GM21737 (cell line): ENCODE results near the gene BCL7B.
"Not testable (repeated sequence)": the region's sequence is repeated elsewhere in the genome, so short reads cannot be mapped to it uniquely, and the experiment has no call there.

Source experiments
- ATAC-seq: cut with Tn5 transposase; IDR thresholded peaks from one replicate; pipeline ENCODE4 v1.9.1; 2021; ENCODE audit warnings: mild to moderate bottlenecking, moderate library complexity; ENCODE audit not compliant: unreplicated experiment

BCL7B gene

DNA sequence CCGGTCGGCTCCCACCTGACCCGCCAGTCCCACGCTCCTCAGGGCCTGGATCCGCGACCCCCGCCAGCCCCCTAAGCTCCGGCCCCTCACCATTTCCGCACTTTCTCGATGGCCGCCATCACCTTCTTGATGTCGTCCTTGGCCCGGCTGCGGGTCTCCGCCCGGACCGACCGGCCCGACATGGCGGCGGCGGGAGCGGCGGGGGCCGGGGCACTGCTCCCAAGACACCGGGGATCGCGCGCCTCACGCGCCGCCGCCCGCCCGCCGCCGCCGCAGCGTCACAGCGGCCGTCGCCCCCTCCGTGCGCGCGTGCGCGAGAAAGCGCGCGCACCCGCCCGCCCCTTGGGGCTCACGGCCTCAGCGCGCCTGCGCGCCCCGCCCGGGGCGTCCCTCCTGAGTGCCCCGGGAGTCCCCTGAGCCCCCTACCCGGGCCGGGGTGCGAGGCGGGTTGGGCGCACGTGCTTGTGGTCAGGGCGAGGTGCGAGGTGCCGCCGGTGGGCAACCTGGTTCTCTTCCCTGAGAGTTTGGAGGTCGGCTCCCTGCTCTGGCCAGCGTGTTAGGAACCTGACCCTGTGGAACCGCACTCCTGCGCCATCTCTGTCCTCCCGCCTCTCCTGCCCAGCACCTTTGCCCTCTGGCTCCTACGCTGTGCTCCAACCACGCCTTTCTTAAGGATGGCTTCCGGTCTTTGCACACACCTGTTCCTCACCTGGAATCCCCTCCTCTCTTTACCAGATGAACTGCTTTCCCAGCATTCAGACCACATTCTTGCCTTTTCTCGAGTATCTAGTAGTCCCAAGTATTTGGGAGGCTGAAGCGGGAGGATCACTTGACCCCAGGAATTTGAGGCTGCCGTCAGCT, at the start of gene BCL7B:
BCL7B (minus strand) TSS at position 294 of the 861 bp plus-strand sequence; CDS start at position 182, 112 bp downstream.
- peak; percentile 41 for ATAC-seq

DNA sequence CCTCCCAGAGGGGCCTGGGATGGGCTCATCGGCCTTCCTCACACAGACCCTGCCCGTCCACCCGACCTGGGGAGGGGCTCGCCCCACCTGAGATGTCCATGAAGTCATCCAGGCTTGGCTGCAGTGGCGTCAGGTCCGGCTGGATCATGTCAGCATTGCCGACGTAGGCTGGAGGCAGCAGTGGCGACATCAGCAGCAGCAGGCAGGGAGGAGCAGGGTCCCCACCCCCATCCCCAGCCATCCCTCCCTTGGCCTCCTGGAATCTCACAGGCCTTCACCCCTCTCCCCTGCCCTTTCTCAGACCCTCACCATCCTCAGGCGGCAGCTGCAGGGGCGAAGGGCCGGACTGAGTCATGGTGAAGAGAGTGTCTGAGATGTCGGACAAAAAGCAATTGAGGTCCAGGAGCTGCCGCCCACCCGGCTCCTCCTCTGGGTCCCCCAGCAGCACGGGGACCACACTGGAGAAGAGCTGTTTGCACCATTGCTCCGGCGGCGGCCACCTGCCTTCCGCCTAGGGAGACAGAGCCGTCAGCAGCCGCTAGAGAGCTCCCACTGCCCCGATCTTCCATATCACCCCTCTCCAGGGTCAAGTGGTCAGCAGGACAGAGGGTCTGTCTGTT, 48.2 kb upstream of the BCL7B start:
- no peak for ATAC-seq

DNA sequence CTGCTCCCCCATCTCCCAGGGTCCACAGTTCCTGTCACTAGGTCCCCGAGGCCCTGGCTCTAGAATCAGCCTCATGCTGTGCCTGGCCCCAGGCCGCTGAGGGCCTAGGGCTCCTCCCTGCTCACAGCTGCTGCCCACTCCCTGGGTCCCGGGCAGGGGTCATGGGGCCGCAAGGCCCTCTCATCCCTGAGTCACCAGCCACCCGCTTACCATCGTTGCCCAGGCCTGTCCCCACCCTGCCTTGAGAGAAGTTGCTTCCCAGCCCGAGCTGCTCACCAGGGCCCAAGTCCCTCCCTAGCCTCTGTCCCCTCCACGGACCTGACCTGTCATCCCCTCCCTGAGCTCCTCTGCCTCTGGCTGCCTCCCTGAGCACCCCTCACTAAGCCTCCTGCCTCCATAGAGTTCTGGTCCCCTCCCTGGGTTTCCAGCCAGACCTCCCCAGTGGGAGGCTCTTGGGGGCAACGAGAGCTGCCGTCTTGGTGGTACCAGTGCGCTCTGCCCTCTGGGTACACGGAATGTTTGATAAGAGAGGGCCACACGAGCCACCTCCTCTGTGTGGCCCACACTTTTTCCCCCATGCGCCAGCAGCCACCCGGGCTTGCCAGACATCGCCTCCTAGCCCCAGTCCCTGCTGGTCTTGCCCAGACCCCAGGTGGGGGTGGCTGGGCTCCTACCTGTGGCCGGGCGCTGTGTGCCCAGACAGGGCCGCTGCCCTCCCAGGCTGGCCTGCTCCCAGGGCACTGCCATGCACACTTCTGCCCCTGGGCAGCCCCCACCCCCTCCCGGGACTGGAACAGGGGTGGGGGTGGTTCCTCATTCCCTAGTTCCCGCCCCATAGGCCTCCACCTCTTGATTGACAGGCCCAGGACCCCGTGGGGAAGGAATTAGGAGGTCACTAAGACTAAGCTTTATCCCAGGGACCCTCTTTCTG, 45.5 kb upstream of the BCL7B start:
- ATAC-seq = no peak

DNA sequence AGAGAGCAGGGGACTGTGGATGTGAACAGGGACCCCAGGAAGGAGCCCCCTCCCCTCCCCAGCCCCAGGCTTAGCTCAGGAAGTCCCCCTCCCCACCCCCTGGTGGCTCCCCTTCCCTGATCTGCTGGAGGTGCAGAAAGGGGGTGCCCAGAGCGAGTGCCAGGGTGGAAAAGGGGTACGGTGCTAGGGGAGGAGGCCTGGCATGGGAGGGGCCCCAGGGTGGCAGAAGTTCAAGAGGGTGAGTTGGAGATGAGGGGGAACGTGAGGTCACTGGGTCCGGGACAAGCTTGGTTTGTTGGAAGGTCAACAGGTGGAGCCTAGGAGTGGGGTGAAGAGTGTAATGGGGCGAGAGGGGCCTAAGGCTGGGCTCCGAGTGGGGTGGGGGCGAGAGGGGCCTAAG, 42.4 kb upstream of the BCL7B start:
- no peak for ATAC-seq

DNA sequence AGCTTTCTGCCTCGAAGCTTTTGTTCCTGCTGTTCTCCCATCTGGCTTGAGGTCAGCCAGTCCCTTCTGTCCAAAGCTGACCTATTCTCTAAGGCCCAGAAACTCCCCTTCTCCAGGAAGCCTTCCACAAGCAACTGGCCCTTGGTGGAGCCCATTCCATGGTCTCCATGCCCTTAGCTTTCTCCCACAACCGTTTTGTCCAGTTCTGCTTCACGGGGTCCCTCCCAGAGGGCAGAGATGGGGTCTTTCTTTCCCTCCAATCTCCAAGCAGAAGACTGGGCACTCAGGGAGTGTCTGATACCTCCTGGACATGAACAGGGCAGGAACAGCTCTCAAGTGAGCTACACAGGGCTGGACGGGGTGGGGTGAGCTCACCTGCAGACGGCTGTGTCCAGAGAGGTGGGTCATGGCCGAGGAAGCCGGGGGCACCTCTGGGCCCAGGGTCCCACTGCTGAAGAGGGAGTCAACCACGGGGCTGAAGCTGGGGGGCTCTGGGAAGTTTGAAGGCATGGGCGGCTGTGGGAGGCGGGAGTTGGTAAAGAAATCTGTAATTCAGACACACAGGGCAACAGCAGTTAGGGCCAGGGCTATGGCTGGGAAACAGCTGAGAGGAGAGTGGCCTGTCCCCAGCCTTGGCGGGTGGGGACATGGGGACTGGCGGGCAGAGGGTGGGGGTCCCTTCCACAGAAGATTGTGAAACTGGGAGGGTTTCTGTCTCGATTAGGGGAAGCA, 41.8 kb upstream of the BCL7B start:
- no peak for ATAC-seq

DNA sequence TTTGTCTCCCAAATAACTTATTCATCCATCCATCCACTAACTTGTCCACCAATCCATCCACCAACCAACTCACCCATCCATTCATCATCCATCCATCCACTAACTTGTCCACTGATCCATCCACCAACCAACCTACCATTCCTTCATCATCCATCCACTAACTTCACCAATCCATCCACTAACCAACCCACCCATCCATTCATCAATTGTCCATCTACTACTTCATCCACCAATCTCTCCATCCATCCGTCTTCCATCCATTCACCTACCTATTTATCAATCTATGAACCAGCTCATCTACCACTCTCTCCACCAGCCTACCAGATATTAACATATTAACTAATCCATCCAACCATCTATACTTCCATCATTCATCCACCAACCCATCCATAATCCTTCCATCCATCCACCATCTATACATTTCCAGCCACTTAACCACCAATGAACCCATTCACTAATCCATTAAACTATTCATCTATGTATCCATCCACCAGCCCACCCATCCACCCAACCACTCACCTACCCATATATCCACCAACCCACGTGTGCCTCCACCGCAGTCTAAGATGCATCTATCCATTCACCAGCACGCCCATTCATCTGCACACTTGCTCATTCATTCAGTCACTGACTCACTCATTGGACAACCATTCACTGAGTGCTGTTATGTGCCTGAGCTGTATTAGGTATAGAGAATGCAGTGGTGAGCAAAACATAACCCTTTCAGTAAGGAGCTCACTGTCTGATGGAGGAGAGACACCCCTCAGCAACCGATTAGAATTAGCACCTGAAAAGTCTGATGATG, 40.7 kb upstream of the BCL7B start:
- no peak for ATAC-seq

DNA sequence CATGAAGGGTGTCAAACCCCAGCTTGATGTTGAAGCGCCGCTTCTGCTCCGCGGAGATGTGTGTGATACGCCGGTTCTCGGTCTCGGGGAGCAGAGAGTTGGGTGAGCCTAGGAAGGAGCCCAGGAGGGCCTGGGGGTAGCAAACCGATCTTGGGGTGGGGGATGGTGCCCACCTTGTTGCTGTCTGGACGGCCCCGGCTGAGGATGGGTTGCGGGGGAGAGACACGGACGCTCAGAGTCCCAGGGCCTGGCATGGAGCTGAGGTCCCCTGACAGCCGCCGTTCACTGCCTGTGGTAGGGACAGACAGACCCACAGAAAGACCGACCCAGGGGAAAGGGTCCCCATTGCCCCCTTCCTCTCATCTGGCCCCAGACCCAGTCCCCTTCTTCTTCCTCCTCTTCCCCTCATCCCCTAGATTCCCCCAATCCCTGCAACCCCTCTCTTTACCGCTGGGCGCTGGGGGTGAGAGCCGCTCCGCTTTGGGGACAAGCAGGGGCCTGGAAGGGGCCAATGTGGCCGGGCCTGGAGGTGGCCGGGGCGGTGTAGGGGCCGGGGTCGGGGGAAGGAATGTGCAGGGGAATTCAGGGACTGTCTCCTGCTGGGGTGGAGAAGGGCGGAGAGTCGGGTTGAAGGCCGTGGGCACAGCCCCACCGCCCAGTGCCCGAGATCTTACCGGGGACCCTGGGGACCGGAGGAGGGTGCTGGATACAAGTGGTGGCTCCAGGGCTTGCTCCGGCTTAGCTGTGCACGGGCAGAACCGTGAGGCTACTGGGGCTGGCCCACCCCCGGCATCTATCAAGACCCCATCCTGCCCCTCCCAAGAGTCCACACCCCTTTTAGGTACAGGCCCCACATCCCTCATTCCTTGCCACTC, 38.9 kb upstream of the BCL7B start:
- no peak for ATAC-seq

DNA sequence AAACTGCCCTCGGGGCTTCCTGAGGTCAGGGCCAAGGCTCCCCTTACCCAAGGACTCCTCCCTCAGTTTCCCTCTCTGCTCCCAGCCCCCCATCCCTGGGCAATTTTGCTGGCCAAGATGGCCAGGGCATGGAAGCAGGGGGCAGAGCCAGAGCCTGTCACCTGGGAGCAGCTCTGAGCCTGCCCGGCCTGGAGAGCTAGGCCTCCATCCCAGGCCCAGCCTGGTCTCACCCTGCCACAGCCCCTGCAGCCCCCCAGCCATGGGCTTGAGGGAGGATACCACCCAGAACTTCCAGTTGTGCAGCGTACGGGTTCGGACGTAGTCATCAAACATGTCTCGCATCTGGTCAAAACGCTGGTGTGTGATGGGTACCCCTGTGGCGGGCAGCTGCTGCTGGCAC, 37.9 kb upstream of the BCL7B start:
- ATAC-seq = no peak

DNA sequence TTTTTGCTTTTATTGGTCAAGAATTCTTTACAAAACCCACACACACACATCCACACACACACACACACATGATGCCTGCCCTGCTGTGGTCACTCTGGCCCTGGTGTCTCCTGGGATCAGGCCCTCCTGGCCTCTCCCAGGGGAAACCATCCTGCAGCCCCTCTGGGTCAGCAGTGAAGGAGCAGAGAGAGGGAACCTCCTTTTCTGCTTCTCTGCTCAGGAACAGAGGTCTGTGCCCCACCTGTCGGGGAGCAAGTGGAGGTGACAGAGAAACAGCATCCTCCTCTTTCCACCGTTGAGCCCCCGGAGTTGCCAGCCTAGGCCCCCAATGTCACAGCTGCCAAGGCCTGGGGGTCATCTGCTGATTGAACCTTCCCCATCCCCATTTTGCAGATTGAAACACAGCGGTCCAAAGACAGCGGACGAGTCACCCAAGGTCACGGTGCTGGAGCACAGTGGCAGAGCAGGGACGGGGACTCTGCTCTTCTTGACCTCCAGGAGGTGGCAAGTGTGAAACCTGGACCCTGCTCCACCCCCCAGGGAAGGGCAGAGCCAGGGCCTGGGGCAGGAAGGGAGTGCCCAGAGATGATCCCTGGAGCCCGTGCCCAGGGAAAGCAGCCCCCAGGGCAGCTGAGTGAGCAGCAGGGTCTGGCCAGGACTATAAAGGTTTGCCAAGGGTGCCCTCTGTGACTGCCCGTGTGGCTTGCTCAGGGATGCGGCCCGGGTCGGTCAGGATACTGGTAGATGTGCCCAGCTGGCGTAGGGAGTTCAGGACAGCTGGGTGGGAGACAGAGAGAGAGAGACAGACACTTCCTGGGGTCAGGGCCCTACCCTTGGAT, 35.9 kb upstream of the BCL7B start:
- no peak for ATAC-seq

DNA sequence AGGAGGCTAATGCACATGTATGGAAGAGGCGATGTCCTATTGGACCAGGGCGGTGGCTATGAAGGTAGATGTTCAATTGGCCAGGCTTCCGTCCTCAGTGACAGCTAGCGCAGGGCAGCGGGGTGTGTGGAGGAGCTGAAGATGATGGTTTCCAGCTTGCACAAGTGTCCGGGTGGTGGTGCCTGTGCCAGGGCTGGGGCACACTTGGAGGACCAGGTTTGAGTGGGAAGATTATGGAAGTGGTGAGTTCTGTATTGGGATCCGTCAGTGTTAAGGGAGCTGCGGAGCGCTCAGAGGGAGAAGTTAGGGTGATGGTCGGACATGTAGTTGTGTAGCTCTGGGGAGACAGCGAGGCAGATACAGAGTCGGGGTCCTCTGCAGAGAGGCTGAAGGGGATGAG, 29.4 kb upstream of the BCL7B start:
- no peak for ATAC-seq

DNA sequence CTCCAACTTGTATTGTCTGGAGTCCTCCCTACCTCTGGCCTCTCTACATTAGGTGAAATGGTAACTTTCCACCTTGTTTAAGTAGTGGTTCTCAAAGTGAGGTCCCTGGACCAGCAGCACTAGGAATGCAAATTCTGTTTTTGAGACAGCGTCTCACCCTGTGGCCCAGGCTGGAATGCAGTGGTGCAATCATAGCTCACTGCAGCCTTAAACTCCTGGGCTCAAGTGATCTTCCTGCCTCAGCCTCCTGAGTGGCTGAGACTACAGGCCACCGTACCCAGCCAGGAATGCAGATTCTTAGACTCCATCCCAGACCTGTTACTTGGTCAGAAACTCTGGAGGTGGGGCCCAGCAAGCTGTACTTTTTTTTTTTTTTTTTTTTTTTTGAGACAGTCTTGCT, 27.7 kb upstream of the BCL7B start:
- ATAC-seq = no peak

DNA sequence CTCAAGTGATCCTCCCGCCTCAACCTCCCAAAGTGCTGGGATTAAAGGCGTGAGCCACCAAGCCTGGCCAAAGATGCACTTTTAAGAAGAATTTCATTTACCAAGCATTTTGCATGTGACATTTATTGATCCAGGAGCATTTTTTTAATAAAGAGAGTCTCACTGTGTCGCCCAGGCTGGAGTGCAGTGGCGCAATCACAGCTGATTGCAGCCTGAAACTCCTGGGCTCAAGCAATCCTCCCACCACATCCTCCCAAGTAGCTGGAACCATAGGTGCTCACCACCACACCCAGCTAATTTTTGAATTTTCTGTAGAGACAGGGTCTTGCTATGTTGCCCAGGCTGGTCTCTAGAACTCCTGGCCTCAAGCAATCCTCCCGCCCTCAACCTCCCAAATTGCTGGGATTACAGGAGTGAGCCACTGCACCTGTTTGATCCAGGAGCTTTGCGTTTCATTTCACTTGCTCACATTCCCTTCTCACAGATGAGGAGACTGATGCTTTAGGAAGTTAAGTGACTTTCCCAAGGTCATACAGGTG, 25.2 kb upstream of the BCL7B start:
- no peak for ATAC-seq

DNA sequence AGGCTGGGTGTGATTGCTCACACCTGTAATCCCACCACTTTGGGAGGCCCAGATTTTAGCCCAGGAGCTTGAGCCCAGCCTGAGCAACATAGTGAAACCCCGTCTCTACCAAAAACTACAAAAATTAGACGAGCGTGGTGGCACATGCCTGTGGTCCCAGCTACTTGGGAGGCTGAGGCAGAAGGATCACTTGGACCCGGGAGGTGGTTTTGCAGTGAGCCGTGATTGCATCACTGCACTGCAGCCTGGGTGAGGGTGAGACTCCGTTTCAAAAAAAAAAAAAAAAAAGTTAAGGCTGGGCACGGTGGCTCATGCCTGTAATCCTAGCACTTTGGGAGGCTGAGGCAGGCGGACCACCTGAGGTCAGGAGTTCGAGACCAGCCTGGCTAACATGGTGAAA, 23.5 kb upstream of the BCL7B start:
- ATAC-seq = not testable (repeated sequence)

DNA sequence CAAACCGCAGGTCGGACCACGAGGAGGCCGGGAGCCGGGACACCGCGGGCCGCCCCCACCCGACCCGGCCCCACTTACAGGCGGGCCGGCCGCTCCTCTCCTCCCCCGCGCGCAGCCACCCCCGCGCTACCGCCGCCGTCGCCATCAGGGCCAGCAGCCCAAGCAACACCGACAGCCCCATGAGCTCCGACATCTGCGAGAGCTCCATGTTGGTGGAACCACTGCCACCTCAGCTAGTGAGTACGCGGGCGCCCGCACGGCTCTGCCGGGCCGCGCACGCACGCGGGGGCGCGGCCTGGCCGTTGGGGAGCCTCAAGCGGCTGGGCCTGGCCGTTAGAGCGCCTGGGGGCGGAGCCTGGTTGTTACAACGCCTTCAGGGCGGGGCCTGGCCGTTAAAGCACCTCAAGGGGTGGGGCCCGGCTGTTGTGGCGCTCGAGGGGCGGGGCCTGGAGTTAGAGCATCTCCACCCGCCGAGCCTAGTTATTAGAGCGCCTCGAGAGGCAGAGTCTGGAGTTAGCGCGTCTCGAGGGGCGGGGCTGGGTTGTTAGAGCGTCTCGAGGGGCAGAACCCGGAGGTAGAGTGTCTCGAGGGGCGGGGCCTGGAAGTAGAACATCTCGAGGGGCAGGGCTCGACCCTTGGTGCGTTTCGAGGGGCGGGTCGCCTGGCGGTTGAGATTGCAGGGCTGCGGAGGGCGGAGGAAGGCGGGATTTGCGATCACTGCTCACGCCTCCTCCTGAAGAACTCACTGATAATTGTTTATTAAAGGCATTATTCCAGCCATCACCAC, 21.0 kb upstream of the BCL7B start, which contains the start of gene TBL2:
TBL2 (minus strand) TSS at position 238 of the 787 bp plus-strand sequence; CDS start at position 208, 30 bp downstream.
- peak; percentile 89 for ATAC-seq

DNA sequence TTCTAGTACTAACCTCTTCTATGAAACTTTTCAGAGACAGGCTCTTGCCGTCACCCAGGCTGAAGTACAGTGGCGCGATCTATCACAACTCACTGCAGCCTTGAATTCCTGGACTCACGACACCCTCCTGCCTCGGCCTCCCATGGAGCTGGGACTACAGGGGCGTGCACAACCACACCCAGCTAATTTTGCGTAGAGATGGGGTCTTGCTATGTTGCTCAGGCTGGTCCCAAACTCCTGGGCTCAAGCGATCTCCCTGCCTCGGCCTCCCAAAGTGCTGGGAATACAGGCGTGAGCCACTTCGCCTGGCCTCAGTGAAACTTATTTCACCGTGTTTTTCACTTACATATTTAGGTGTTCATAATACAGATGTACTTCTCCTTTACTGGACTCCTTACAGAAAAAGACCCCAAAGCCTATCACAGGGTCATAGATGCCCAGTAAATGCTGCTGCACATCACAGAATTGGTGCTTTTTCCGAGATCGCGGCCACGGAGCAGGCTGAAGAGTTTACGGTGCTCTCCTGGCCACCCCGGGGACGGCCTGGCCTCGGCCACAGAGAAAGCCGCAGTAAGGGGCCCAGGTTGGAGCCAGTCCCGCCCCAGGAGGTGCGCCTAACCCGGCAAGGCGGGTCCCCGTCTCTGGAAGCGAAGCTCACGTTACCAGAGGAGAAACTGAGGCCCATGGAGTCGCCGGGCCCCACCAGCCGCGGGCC, 20.3 kb upstream of the BCL7B start:
- peak; percentile 12 for ATAC-seq

DNA sequence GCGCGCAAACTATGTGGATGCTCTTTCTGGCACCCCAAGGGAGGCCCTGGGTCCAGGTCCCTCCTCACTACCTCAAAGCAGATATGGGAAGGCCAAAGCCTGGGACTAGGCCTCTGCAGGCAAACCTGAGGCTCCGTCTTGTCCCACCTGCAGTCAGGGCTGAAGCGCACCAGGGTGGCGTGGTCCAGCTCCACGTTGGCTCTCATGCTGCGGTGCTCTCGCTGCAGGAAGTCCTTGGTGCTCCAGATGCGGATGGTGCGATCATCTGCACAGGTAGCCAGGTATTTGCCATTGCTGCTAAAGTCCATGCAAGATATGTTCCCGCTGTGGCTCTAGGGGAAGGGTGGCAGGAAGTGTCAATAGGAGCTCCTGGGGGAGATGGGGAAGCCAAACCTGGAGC, 16.3 kb upstream of the BCL7B start:
- ATAC-seq = no peak
